Activated B cell treated with CpG ODN at 0.5 μM for 24 hours (primary cell): ENCODE data around the gene ELK4. TPM values are rescaled to one million over a fixed set of nuclear protein-coding genes. Genes with fewer than 3 reads are reported as not detected.

Experiments
- ATAC-seq: fragments of 200-7000 bp; cut with Tn5 transposase; one replicate; pipeline ENCODE4 v1.10.0; 2021; ENCODE audit warnings: low read depth, mild to moderate bottlenecking, moderate library complexity
- CTCF ChIA-PET: fragments of 350-600 bp; sonication (Branson Sonifier 250); formaldehyde crosslinking; loops from one replicate; lab custom pipeline; 2021; ENCODE audit warnings: antibody characterized with exemption; lab: Charles Lee
- POLR2A ChIA-PET: fragments of 350-600 bp; sonication (Branson Sonifier 250); formaldehyde crosslinking; loops from one replicate; lab custom pipeline; 2021; ENCODE audit warnings: antibody characterized with exemption; lab: Charles Lee
- DNase-seq: peaks from one replicate; pipeline ENCODE4 v3.0.0; 2022
- H3K27ac Mint-ChIP-seq: one replicate; pipeline ENCODE4 v1.8.0; 2020; ENCODE audit warnings: mixed read lengths
- H3K27me3 Mint-ChIP-seq: one replicate; pipeline ENCODE4 v1.8.0; 2021; ENCODE audit warnings: mixed read lengths
- H3K36me3 Mint-ChIP-seq: one replicate; pipeline ENCODE4 v1.8.0; 2021; ENCODE audit warnings: low read depth, mixed read lengths
- H3K4me1 Mint-ChIP-seq: one replicate; pipeline ENCODE4 v1.8.0; 2021; ENCODE audit warnings: mixed read lengths
- H3K4me3 Mint-ChIP-seq: one replicate; pipeline ENCODE4 v1.8.0; 2020; ENCODE audit warnings: mild to moderate bottlenecking, mixed read lengths
- H3K9me3 Mint-ChIP-seq: one replicate; pipeline ENCODE4 v1.8.0; 2020; ENCODE audit warnings: mixed read lengths
- CTCF ChIP-seq: fragments of 200-600 bp; IDR thresholded peaks from one replicate; pipeline ENCODE4 v1.8.0; 2022; ENCODE audit warnings: antibody characterized with exemption, mild to moderate bottlenecking
- intact Hi-C: fragments of 100-400 bp; cut with micrococcal nuclease; formaldehyde crosslinking; loops from one replicate; pipeline ENCODE4 v1.15.1; 2024
- total RNA-seq: library from RNA; stranded (reverse); gene quantifications from 2 replicates; pipeline ENCODE4 v1.2.3, GENCODE V29; 2022

The ELK4 gene
- total RNA-seq, 1 donor from 2014 or later, result 141 TPM

- ChIA-PET CTCF (interaction anchor here (1.0 to 10.5 kb wide), 8 partner anchors 20 to 384 kb away, joined by 3 to 298 read pairs (median 32); partner anchors contain the start of gene ELK4), POLR2A (interaction anchor here (0.6 to 7.0 kb wide), 6 partner anchors 35 to 181 kb away, joined by 4 to 119 read pairs (median 6); partner anchors contain the start of gene ELK4)
- H3K4me3 Mint-ChIP-seq, result peak overlapping the region; percentile 67
- H3K27ac Mint-ChIP-seq, result peak overlapping the region; percentile 82
- no peaks in the 10 kb centered on the region for H3K9me3 Mint-ChIP-seq
- H3K4me1 Mint-ChIP-seq, result peaks cover 51% of the 10 kb centered on the region
- TF ChIP-seq CTCF, result no peak
- ATAC-seq (no peak), DNase-seq (no peak)
- peaks cover 18% of the 10 kb centered on the region for H3K36me3 Mint-ChIP-seq
- intact Hi-C loops, result loop anchor here (2.0 to 5.0 kb wide), 2 partner anchors 383 to 471 kb away; partner anchors contain the start of gene RBBP5
- H3K27me3 Mint-ChIP-seq, result no peaks in the 10 kb centered on the region
Observed at GRCh38 chr1:205593532-205593931, 38.3 kb downstream of the ELK4 start.

GRCh38 chr1:205592443-205593003 is 39.3 kb downstream of the ELK4 start:
- Mint-ChIP-seq H3K9me3 (no peaks in the 10 kb centered on the region), H3K4me3 (peak overlapping the region; percentile 44), H3K36me3 (peaks cover 8% of the 10 kb centered on the region), H3K27me3 (no peaks in the 10 kb centered on the region), H3K27ac (peak overlapping the region; percentile 50), H3K4me1 (peaks cover 51% of the 10 kb centered on the region)
- POLR2A ChIA-PET, result interaction anchor here (0.6 to 7.0 kb wide), 8 partner anchors 37 to 363 kb away, joined by 3 to 119 read pairs (median 6); partner anchors contain the start of gene ELK4
- ATAC-seq (no peak), DNase-seq (no peak)
- CTCF ChIA-PET, result interaction anchor here (0.7 to 10.5 kb wide), 16 partner anchors 9 to 385 kb away, joined by 3 to 298 read pairs (median 10); partner anchors contain the start of genes ELK4 and SLC45A3
- intact Hi-C loops, result loop anchor here (1.0 to 5.0 kb wide), 6 partner anchors 40 to 470 kb away; partner anchors contain the start of genes ELK4 and RBBP5
- no peak for TF ChIP-seq CTCF

- POLR2A ChIA-PET, result interaction anchor here (0.6 to 7.0 kb wide), 10 partner anchors 37 to 363 kb away, joined by 3 to 119 read pairs (median 4); partner anchors contain the start of genes ELK4 and SLC45A3
- H3K4me1 Mint-ChIP-seq, result peaks cover 48% of the 10 kb centered on the region
Observed at GRCh38 chr1:205591522-205592351, 40.1 kb downstream of the ELK4 start.

GRCh38 chr1:205590777-205591513 is 40.9 kb downstream of the ELK4 start:
- peaks cover 44% of the 10 kb centered on the region for H3K4me1 Mint-ChIP-seq
- CTCF ChIA-PET, result interaction anchor here (0.6 to 10.5 kb wide), 17 partner anchors 9 to 387 kb away, joined by 3 to 298 read pairs (median 8); partner anchors contain the start of gene ELK4
- POLR2A ChIA-PET, result interaction anchor here (0.6 to 7.0 kb wide), 6 partner anchors 38 to 251 kb away, joined by 4 to 119 read pairs (median 7); partner anchors contain the start of gene ELK4
- no peaks in the 10 kb centered on the region for H3K27me3 Mint-ChIP-seq
- intact Hi-C loops, result loop anchor here (5.0 kb wide), 1 partner anchor 469 kb away; the partner anchor contains the start of gene RBBP5
- H3K27ac Mint-ChIP-seq, result no peak overlapping the region
- DNase-seq (no peak), ATAC-seq (no peak)
- no peak overlapping the region for H3K4me3 Mint-ChIP-seq
- H3K36me3 Mint-ChIP-seq, result peaks cover 3% of the 10 kb centered on the region
- no peak for TF ChIP-seq CTCF
- no peaks in the 10 kb centered on the region for H3K9me3 Mint-ChIP-seq

More at GRCh38 chr1:205591522-205592351, 40.1 kb downstream of the ELK4 start:
- Mint-ChIP-seq H3K27ac (peak overlapping the region; percentile 90), H3K9me3 (no peaks in the 10 kb centered on the region), H3K27me3 (no peaks in the 10 kb centered on the region), H3K4me3 (peak overlapping the region; percentile 90), H3K36me3 (peaks cover 3% of the 10 kb centered on the region)
- CTCF ChIA-PET, result interaction anchor here (0.6 to 10.5 kb wide), 23 partner anchors 10 to 386 kb away, joined by 3 to 298 read pairs (median 4); partner anchors contain the start of genes ELK4 and SLC45A3
- peak; percentile 89 for ATAC-seq
- peak; percentile 87 for TF ChIP-seq CTCF
- DNase-seq, result peak; percentile 89
- intact Hi-C loops, result loop anchor here (1.0 to 5.0 kb wide), 6 partner anchors 41 to 469 kb away; partner anchors contain the start of genes ELK4 and RBBP5
